ENCODE results near the gene RNPC3.
"Not testable (repeated sequence)": the region's sequence is repeated elsewhere in the genome, so short reads cannot be mapped to it uniquely, and the experiment has no call there.

GRCh38 chr1:103576784-103577183, 51.3 kb downstream of the RNPC3 start:
- not testable (repeated sequence) for TF ChIP-seq CTCF, POLR2A (IDR thresholded peaks at IDR 0.05)

Measured in thyroid gland (tissue), 4 donors.